Middle frontal gyrus (tissue), 1 donor: ENCODE measurements around the gene TPO.
"Not testable (repeated sequence)": the region's sequence is repeated elsewhere in the genome, so short reads cannot be mapped to it uniquely, and the experiment has no call there.

Experiments
- DNase-seq: peaks from one replicate; pipeline ENCODE4 v3.0.0-alpha.2; 2015; ENCODE audit warnings: low spot score; ENCODE audit errors: extremely low spot score

TPO gene

DNA sequence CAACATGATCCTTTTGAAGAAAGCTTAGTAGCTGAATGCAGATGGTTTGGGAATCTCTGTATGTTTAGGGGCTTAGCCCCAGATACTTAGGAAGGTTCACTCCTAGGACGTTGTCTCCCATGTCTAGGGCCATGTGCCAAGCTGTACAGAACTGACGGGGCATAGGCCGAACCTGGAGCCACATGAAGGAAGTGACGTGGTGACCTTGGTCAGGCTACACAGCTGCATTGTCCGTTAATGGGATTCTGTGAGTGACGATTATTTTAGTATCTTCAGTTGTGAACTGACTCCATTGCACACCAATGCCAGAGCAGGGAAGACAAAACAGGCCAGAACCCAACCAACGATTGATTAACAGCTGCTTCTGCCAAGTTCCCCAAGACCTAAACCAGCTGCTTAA is 139.3 kb downstream of the TPO start:
- no peak for DNase-seq

GRCh38 chr2:1553671-1554295 is 140.5 kb downstream of the TPO start:
- DNase-seq: no peak

GRCh38 chr2:1556286-1556685 is 143.0 kb downstream of the TPO start:
- no peak for DNase-seq

- DNase-seq: no peak
Observed at GRCh38 chr2:1556776-1557466, 143.7 kb downstream of the TPO start.

GRCh38 chr2:1557467-1557820 is 144.2 kb downstream of the TPO start:
- DNase-seq: no peak

- DNase-seq: no peak
Observed at GRCh38 chr2:1559589-1560175, 146.4 kb downstream of the TPO start.

- DNase-seq: no peak
Observed at GRCh38 chr2:1561259-1561658, 148.0 kb downstream of the TPO start.

GRCh38 chr2:1561811-1562421 is 148.7 kb downstream of the TPO start:
- no peak for DNase-seq

GRCh38 chr2:1563084-1563857 is 150.0 kb downstream of the TPO start:
- no peak for DNase-seq

DNA sequence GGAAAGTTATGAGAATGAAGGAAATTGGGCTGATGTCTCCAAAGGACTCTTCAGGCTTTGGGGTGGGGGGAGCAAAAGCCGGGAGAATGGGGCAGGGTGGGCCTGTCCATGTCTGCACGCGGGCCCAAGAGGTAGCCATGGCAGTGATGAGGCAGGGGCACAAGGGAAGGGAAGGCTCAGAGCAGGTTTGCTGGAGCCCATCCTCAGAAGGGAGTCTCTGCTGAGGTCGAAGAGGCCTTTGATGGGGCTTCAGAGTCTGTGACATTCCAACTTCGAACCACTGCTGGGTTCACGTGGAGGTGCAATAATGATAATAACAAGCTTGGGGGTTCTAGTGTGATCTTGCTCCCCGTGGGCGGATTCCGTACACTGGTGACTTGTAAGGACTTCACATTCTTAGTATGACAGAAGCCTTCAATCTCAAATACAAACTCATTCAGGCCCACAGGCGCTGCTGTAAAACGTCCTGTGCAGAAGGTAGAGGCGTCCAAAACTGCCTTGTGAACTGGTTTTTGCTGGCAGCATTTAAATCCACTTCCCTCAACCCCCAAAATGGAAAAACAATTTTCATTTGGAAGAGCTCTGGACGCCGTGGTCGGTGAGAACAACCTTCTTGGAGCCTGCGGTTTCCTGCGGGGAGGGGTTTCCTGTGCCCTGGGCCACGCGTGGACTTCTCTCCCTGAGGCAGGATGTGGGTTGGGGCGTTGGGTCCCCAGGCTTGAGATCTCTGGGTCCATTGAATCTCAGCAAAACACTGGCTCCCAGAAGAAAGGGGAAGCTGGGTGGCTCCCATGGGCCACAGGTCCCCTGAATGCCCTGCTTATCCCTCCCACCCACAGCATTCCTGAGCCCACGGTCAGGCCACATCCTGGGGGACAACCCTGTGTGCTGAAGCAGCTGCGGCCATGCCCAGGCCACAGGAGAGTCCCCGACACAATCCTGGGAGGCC is 151.0 kb downstream of the TPO start:
- no peak for DNase-seq

DNA sequence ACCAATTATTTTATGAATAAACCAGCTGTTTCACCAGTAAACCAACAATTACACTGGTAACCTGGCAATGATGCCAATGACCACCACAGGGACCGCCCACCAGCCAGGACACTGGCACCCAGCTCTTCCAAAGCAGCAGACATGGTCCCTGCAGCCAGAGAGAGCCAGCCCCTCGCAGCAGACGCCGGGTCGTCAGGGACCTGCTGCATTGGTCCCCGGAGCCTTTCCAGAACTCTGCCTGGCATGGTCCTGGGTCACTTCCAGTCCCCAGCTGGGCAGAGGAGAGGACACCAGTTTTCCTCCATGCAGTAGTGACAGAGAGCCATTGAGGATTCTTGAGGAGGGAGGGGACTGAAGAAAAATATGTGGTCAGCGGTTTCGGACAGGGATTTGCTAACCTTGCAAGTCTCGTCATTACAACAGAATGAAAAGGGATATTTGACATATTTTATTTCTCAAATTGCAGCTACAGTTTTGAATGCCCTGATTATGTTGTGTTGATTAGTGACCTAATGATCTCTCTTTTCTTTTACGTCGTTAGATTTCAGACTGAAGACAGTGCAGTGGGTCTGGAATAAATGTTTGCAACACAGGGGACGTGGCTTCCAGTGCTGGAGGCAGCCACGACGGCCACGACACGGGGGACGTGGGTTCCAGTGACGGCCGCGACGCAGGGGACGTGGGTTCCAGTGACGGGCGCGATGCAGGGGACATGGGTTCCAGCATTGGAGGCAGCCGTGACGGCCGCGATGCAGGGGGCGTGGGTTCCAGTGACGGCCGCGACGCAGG is 154.5 kb downstream of the TPO start:
- DNase-seq: no peak

- not testable (repeated sequence) for DNase-seq
Observed at GRCh38 chr2:1568345-1568668, 155.0 kb downstream of the TPO start.

DNA sequence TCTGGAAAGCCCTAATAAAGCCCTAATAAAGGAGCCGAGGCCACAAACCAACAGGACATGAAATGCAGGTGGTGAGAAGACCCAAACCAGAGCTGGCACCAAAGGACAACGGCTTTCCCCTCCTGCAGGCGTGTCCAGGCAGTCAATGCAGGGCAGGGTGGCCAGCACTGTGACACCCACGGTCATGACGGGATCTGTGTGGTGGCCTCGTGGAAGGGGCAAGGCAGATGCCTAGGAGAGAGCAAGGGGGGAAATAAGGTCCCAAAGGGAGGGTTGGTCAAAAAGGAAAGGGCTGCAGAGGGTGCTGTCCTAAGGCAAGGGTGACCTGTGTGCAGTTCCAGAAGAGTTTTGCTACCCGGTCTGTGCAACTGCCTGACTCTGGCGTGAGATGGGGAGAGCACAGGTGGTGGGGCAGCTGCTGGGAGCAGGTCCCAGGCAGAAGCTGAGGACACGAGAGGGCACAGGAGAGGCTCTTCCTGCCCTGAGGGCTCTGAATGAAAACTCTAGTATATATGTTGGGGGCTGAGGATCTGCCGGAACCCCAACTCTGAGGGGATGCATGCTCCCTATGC is 156.7 kb downstream of the TPO start:
- no peak for DNase-seq

DNA sequence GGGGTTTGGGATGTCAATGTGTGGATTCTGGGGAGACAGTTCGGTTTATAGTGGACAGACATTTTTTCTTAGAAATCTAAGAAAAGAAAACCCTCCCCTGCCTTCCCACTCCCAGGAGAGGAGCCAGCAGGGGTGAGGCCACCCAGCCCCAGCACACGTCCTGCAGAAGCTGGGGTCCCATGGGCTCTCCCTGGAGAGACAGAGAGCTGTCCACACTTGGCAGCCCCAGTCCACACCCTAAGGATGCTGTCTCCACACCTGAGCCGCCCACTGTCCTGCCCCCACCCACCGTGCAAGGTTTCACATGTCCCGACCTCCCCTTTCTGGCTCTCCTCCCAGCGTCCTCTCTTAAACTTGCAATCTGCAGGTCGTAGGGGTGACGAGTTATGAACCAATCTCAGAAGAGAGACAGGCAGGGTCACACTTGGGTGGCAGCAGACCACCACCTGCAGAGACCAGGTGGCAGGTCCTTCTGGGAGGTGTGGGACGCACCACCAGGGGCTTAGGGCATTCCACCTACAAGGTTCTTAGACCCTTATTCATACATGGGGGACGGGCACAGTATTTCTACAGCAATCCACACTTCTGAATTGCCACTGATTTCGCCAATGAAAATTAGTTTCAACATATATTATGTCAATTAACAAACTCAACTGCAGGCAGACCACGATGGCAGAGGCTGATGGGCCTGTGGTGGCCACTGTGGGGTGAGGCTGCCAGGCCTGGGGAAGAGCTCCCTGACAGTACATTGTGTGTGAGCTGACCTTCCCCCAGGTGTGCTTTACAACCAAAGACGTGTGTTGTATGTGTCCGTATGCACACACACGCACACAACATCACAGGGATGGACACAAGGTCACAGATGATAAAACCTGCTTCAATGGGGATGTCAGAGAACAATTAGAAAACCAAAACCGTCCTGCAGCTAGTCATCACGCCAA is 158.5 kb downstream of the TPO start:
- no peak for DNase-seq

DNA sequence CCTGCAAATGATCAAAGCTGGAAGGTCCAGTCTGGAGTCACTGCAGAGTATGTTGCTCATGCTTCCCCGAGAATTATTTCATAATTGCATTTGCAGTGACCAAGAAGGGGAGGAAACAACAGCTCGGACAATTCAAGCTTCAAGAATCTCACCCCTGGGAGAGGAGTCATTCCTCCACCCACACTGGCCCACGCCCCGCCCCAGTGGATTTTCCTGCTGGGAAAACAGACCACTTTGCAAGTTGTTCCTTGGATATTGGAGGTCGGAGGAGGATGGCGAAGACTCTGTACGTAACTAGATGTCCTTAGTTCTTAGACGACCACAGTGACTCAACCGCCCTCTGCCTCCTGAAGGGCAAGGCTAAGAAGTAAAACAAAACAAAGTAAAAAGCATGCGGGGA is 159.4 kb downstream of the TPO start:
- DNase-seq: no peak

GRCh38 chr2:1577846-1578245 is 164.6 kb downstream of the TPO start:
- DNase-seq: no peak

DNA sequence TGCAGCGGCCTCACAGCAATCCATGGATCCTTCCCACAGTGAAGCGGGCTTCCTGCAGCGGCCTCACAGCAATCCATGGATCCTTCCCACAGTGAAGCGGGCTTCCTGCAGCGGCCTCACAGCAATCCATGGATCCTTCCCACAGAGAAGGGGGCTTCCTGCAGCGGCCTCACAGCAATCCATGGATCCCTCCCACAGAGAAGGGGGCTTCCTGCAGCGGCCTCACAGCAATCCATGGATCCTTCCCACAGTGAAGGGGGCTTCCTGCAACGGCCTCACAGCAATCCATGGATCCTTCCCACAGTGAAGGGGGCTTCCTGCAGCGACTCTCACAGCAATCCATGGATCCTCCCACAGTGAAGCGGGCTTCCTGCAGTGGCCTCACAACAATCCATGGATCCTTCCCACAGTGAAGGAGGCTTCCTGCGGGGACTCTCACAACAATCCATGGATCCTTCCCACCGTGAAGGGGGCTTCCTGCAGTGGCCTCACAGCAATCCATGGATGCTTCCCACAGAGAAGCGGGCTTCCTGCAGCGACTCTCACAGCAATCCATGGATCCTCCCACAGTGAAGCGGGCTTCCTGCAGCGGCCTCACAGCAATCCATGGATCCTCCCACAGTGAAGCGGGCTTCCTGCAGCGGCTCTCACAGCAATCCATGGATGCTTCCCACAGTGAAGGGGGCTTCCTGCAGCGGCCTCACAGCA is 168.1 kb downstream of the TPO start:
- DNase-seq: not testable (repeated sequence)
